ENCODE results near the gene KATNBL1. TPM values are rescaled to one million over a fixed set of nuclear protein-coding genes. Genes with fewer than 3 reads are reported as not detected.

The KATNBL1 gene
- total RNA-seq, 4 donors from 2014 or later, result 35.8 to 96.2 (median 74.3) TPM

GRCh38 chr15:34102175-34102925, 107.5 kb downstream of the KATNBL1 start:
- peaks cover 10 to 42% (median 13%) of the 10 kb centered on the region in 3 donors for H3K4me1 ChIP-seq
- intact Hi-C loops (cut with DNase I), result loop anchor here (10.0 kb wide), 1 partner anchor 112 kb away; the partner anchor contains the start of gene KATNBL1
- H3K4me3 ChIP-seq, result peak overlapping the region; percentile 76 to 97 (median 94)
- DNase-seq, result no peak
- no peaks in the 10 kb centered on the region for H3K36me3 ChIP-seq
- H3K9me3 ChIP-seq, result no peaks in the 10 kb centered on the region
- 26% methylated on average over 29 of the region's 29 CpGs for WGBS, 2 donors
- H3K27ac ChIP-seq, result peak overlapping the region; percentile 87 to 94 (median 92)
- no peaks in the 10 kb centered on the region for H3K27me3 ChIP-seq
- no peak for TF ChIP-seq POLR2A (IDR thresholded peaks at IDR 0.05)
- no peak for TF ChIP-seq CTCF (IDR thresholded peaks at IDR 0.05)

GRCh38 chr15:34101366-34102174, 108.3 kb downstream of the KATNBL1 start, which contains the start of the genes EMC7 and PGBD4:
Gene EMC7 (minus strand): TSS chr15:34101862. CDS start chr15:34101839, 23 bp downstream.
Gene PGBD4 (plus strand): TSS chr15:34102083. CDS start chr15:34102532, 449 bp downstream.
- Histone ChIP-seq H3K4me1 (peaks cover 10 to 42% (median 13%) of the 10 kb centered on the region in 3 donors), H3K27me3 (no peaks in the 10 kb centered on the region), H3K9me3 (no peaks in the 10 kb centered on the region), H3K36me3 (peaks cover 0 to under 1% (median 0%) of the 10 kb centered on the region in 3 donors), H3K4me3 (peak within 1 kb of the TSS; percentile 76 to 97 (median 94)), H3K27ac (peak within 1 kb of the TSS; percentile 87 to 94 (median 92))
- WGBS, 2 donors, result 0 to 3% methylated on average over 14 to 29 of the region's 48 CpGs
- TF ChIP-seq CTCF (IDR thresholded peaks at IDR 0.05) (no peak), POLR2A (IDR thresholded peaks at IDR 0.05) (peak in 3 of 4 donors; percentile 24 to 85 (median 80))
- peak; percentile 89 for DNase-seq
- intact Hi-C loops (cut with DNase I), result loop anchor here (10.0 kb wide), 1 partner anchor 113 kb away; the partner anchor contains the start of gene KATNBL1

- Histone ChIP-seq H3K4me3 (no peak overlapping the region), H3K9me3 (no peaks in the 10 kb centered on the region), H3K27ac (no peak overlapping the region), H3K27me3 (no peaks in the 10 kb centered on the region), H3K36me3 (peaks cover 0 to 17% (median 0%) of the 10 kb centered on the region in 3 donors), H3K4me1 (peaks cover 10 to 42% (median 13%) of the 10 kb centered on the region in 3 donors)
- intact Hi-C loops (cut with DNase I), result loop anchor here (10.0 kb wide), 1 partner anchor 115 kb away; the partner anchor contains the start of gene KATNBL1
- DNase-seq, result no peak
- 87 to 93% methylated on average over 5 of the region's 5 CpGs for whole genome bisulfite sequencing, 2 donors
- TF ChIP-seq POLR2A (IDR thresholded peaks at IDR 0.05), result no peak
- TF ChIP-seq CTCF (IDR thresholded peaks at IDR 0.05), result no peak
Observed at GRCh38 chr15:34099914-34100313, 110.0 kb downstream of the KATNBL1 start.

Other genes with a start within 250 kb of the KATNBL1 start
- not detected for gene CHRM5, start 241.6 kb downstream of the KATNBL1 start, total RNA-seq
- 10 to 100 TPM in 3 of 4 donors, 1 to 10 TPM in 1; 9.9 to 17.5 (median 16.5) TPM for gene AVEN, start 170.9 kb downstream of the KATNBL1 start, total RNA-seq
- gene EMC7, start 108.2 kb downstream of the KATNBL1 start, total RNA-seq, result 10 to 100 TPM; 18.9 to 62.1 (median 36.1) TPM
- 1 to 10 TPM in 2 of 4 donors, under 1 TPM in 2; 0.70 to 1.7 (median 0.98) TPM for gene PGBD4, start 108.0 kb downstream of the KATNBL1 start, total RNA-seq
- gene EMC4, start 14.9 kb upstream of the KATNBL1 start, total RNA-seq, result 100 to 1,000 TPM; 114 to 154 (median 139) TPM
- gene SLC12A6, start 127.7 kb upstream of the KATNBL1 start, total RNA-seq, result 10 to 100 TPM; 33.0 to 70.3 (median 49.5) TPM
- gene NOP10, start 133.0 kb upstream of the KATNBL1 start, total RNA-seq, result 100 to 1,000 TPM; 132 to 213 (median 176) TPM
- not detected for gene NUTM1, start 133.2 kb upstream of the KATNBL1 start, total RNA-seq
- gene LPCAT4, start 157.1 kb upstream of the KATNBL1 start, total RNA-seq, result 10 to 100 TPM; 11.8 to 40.2 (median 32.6) TPM
- 10 to 100 TPM in 3 of 4 donors, 1 to 10 TPM in 1; 5.8 to 55.9 (median 18.6) TPM for gene GOLGA8A, start 227.7 kb upstream of the KATNBL1 start, total RNA-seq

Data from esophagus squamous epithelium (tissue), 5 donors.